PC-9 (cell line): Measurements from ENCODE around the gene LEPR.

ENCODE experiments used
- CTCF ChIP-seq: fragments of 200-600 bp; sonication (generic); conservative IDR thresholded peaks from 2 replicates; pipeline ENCODE4 v1.6.1; 2017; ENCODE audit warnings: mixed run types, antibody characterized with exemption, mild to moderate bottlenecking, moderate library complexity
- EZH2 ChIP-seq: fragments of 200-600 bp; sonication (generic); IDR thresholded peaks from 2 replicates; pipeline ENCODE4 v1.8.0; 2017; ENCODE audit warnings: antibody characterized with exemption, low read depth

- no peak for TF ChIP-seq CTCF
- no peak for TF ChIP-seq EZH2
Measured at GRCh38 chr1:65393347-65393746, 27.1 kb upstream of the LEPR start.
